ENCODE data around the gene PPP2CA.

Gene PPP2CA

DNA sequence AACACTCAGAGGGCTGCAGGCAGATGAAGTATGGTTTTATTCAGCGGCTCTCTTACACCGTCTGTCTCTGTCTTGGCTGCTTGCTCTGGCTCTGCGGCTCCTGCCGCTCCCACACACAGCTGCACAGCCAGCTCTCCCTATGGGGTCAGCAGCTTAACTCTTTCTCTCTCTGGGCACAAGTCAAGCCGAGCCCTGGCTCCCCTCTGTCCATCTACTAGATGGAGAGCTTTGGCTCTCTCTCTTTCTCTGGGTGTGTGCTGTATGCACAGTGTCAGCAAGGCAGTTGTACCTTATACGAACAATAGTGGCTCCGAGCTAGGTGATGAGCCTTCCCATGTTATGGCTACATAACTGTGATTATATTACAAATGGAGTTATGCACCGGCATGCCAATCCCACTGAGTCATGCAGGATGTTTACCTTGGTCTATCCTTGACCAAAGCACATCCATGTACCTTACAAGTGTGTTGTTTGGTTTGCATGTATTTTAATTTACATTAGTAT, 19.3 kb upstream of the PPP2CA start:
- no peak for DNase-seq (ENCODE audit: extremely low spot score)
- ChIA-PET POLR2A (interaction anchor here (1.3 kb wide), 1 partner anchor 19 kb away, joined by 4 read pairs; the partner anchor contains the start of gene PPP2CA), CTCF (interaction anchor here (1.3 to 5.5 kb wide), 5 partner anchors 15 to 44 kb away, joined by 3 to 19 read pairs (median 5); partner anchors contain the start of gene PPP2CA)
- TF ChIP-seq, protein P1, sequence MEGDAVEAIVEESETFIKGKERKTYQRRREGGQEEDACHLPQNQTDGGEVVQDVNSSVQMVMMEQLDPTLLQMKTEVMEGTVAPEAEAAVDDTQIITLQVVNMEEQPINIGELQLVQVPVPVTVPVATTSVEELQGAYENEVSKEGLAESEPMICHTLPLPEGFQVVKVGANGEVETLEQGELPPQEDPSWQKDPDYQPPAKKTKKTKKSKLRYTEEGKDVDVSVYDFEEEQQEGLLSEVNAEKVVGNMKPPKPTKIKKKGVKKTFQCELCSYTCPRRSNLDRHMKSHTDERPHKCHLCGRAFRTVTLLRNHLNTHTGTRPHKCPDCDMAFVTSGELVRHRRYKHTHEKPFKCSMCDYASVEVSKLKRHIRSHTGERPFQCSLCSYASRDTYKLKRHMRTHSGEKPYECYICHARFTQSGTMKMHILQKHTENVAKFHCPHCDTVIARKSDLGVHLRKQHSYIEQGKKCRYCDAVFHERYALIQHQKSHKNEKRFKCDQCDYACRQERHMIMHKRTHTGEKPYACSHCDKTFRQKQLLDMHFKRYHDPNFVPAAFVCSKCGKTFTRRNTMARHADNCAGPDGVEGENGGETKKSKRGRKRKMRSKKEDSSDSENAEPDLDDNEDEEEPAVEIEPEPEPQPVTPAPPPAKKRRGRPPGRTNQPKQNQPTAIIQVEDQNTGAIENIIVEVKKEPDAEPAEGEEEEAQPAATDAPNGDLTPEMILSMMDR (IDR thresholded peaks at IDR 0.05; ENCODE audit: control extremely low read depth, extremely low read depth, low read depth, missing control alignments): no peak

DNA sequence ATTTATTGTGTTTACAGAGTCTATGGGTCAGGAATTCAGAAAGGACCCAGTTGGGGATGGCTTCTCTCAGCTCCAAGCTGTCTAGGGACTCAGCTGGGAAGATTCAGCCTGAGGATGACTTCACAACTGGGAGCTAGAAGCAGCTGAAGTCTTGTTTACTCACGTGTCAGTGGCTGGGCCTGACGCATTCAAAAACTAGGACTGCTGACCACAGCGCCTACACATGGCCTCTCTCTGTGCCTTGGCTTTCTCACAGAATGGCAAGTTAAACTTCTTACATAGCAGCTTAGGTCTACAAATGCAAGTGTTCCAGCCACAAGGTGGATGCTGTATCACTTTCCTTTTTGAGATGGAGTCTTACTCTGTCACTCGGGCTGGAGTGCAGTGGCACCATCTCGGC, 16.3 kb upstream of the PPP2CA start:
- TF ChIP-seq, protein P1 (IDR thresholded peaks at IDR 0.05; ENCODE audit: control extremely low read depth, extremely low read depth, low read depth, missing control alignments): no peak
- no peak for DNase-seq (ENCODE audit: extremely low spot score)
- ChIA-PET CTCF (interaction anchor here (1.2 to 5.5 kb wide), 4 partner anchors 10 to 203 kb away, joined by 3 to 19 read pairs (median 4); partner anchors contain the start of gene PPP2CA), POLR2A (interaction anchor here (0.6 kb wide), 1 partner anchor 15 kb away, joined by 3 read pairs; no protein-coding TSS in a partner anchor)

DNA sequence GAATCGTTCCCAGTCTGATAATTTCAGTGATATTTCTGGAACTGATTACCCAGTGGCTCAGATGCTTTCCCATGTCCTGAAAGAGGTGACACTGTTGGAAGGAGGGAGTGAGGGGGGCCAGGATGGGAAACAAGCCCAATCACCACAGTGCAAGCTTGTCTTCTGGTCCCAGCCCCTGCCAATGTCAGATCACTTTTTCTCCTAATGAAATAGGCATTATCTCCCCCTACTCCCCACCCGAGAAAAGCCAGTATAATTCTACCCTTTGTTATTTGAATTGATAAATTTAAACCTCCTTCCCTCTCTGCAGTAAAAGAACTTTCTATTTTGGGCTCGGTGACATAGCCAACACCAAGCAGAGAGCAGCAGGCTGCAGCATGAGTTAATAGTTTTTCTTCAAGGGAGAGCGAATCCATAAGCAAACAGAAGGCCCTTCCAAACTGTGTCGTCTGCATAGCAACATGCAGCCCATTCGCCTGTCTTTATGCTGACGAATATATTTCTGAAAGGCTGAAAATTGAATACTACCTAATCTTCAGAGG, 14.6 kb upstream of the PPP2CA start:
- DNase-seq (ENCODE audit: extremely low spot score): no peak
- ChIA-PET CTCF (interaction anchor here (5.5 kb wide), 1 partner anchor 15 kb away, joined by 19 read pairs; the partner anchor contains the start of gene PPP2CA), POLR2A (no interaction called here)
- TF ChIP-seq, protein P1 (IDR thresholded peaks at IDR 0.05; ENCODE audit: control extremely low read depth, extremely low read depth, low read depth, missing control alignments): no peak

DNA sequence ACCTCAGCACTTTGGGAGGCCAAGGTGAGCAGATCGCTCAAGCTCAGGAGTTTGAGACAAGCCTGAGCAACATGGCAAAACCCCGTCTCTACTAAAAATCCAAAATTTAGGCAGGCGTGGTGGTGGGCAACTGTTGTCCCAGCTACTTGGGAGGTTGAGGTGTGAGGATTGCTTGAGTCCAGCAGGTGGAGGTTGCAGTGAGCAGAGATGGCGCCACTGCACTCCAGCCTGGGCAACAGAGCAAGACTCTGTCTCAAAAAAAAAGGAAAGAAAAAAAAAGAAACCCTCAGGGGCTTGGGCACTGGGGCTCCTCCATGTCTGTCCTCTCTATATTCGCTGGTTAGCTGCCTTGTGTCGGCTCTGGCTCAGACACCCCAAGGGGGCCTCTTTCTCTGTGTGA, 10.9 kb upstream of the PPP2CA start:
- no peak for DNase-seq (ENCODE audit: extremely low spot score)
- TF ChIP-seq, protein P1 (IDR thresholded peaks at IDR 0.05; ENCODE audit: control extremely low read depth, extremely low read depth, low read depth, missing control alignments): no peak
- ChIA-PET POLR2A (no interaction called here), CTCF (interaction anchor here (0.9 to 2.1 kb wide), 9 partner anchors 8 to 197 kb away, joined by 3 to 7 read pairs (median 4); no protein-coding TSS in a partner anchor)

DNA sequence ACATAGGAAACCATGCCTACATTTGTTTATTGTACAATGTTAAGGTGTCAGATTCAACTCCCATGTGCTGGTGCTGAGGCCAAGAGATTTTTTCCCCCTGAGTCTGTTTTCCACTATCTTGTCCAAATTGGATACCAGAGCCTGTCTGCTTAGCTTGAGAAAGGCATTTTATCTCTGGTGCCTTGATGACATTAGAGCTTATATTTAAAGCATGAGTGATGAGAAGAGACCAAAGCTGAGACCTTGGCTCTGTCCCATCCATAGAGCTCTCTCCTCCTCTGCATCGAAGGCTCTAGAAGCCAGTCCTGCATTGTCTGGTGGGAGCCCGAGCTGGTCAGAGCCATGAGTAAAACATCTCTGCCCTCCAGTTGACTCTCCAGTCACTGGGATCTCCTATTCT, 10.4 kb upstream of the PPP2CA start:
- CTCF ChIA-PET: interaction anchor here (0.9 to 2.1 kb wide), 10 partner anchors 11 to 196 kb away, joined by 3 to 7 read pairs (median 4); no protein-coding TSS in a partner anchor
- POLR2A ChIA-PET: no interaction called here
- TF ChIP-seq, protein P1 (IDR thresholded peaks at IDR 0.05; ENCODE audit: control extremely low read depth, extremely low read depth, low read depth, missing control alignments): no peak
- DNase-seq (ENCODE audit: extremely low spot score): no peak

DNA sequence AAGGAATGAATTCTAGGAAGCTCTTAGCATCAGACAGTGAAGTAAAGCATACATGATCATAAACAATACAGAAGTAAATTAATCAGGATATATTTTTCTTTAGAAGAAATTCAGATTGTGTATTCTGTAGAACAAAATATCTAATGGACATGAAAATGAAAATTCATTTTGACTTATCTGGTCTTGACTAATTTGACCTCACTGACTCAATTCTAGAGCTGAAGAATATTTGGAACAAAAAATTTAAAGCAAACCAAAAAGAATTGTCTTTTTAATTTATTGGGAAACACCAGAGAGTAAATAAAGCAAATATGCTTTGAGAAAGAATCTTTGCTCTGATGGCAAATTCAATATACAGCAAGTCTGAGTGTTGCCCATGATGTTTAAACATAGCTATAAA, 2.8 kb upstream of the PPP2CA start:
- no peak for DNase-seq (ENCODE audit: extremely low spot score)
- TF ChIP-seq, protein P1 (IDR thresholded peaks at IDR 0.05; ENCODE audit: control extremely low read depth, extremely low read depth, low read depth, missing control alignments): no peak
- ChIA-PET POLR2A (no interaction called here), CTCF (interaction anchor here (1.0 to 1.8 kb wide), 4 partner anchors 9 to 189 kb away, joined by 3 to 7 read pairs (median 4); no protein-coding TSS in a partner anchor)
